GM19467 (cell line): ENCODE results near the gene EGLN2.
"Not testable (repeated sequence)": the region's sequence is repeated elsewhere in the genome, so short reads cannot be mapped to it uniquely, and the experiment has no call there.

ENCODE experiments used
- ATAC-seq: cut with Tn5 transposase; IDR thresholded peaks from one replicate; pipeline ENCODE4 v1.9.1; 2021; ENCODE audit warnings: mild to moderate bottlenecking, moderate library complexity; ENCODE audit not compliant: unreplicated experiment

Gene EGLN2

GRCh38 chr19:40798683-40799557 is at the start of gene EGLN2:
EGLN2 (plus strand) TSS chr19:40799191; CDS start chr19:40800573, 1,382 bp downstream.
- ATAC-seq: peak; percentile 64

- ATAC-seq: peak; percentile 78
These were observed 48.7 kb upstream of the EGLN2 start, which contains the start of gene ACTMAP for GRCh38 chr19:40750058-40750873. ACTMAP (minus strand) TSS chr19:40750477; CDS start chr19:40749803, 674 bp downstream.

GRCh38 chr19:40750874-40751537 is 48.0 kb upstream of the EGLN2 start, which contains the start of gene SNRPA:
SNRPA (plus strand) TSS chr19:40751203; CDS start chr19:40751409, 206 bp downstream.
- peak; percentile 43 for ATAC-seq

- ATAC-seq: no peak
These were observed 46.7 kb upstream of the EGLN2 start for GRCh38 chr19:40752257-40752781.

- ATAC-seq: no peak
These were observed 44.3 kb upstream of the EGLN2 start for GRCh38 chr19:40754611-40755247.

GRCh38 chr19:40755248-40755624 is 43.8 kb upstream of the EGLN2 start:
- no peak for ATAC-seq

- ATAC-seq: no peak
These were observed 43.2 kb upstream of the EGLN2 start for GRCh38 chr19:40755791-40756190.

GRCh38 chr19:40756502-40757110 is 42.4 kb upstream of the EGLN2 start:
- ATAC-seq: no peak

- ATAC-seq: no peak
These were observed 40.5 kb upstream of the EGLN2 start for GRCh38 chr19:40758491-40758890.

GRCh38 chr19:40759352-40759751 is 39.6 kb upstream of the EGLN2 start:
- no peak for ATAC-seq

- no peak for ATAC-seq
These were observed 36.1 kb upstream of the EGLN2 start for GRCh38 chr19:40762754-40763470.

- no peak for ATAC-seq
These were observed 35.5 kb upstream of the EGLN2 start for GRCh38 chr19:40763526-40763925.

- ATAC-seq: no peak
These were observed 35.0 kb upstream of the EGLN2 start for GRCh38 chr19:40763963-40764362.

- not testable (repeated sequence) for ATAC-seq
These were observed 32.6 kb upstream of the EGLN2 start for GRCh38 chr19:40766385-40766784.

- no peak for ATAC-seq
These were observed 30.1 kb upstream of the EGLN2 start for GRCh38 chr19:40768869-40769268.

GRCh38 chr19:40771101-40771862 is 27.7 kb upstream of the EGLN2 start:
- not testable (repeated sequence) for ATAC-seq

GRCh38 chr19:40774916-40775631 is 23.9 kb upstream of the EGLN2 start, which contains the start of gene MIA:
MIA (plus strand) TSS chr19:40775521; CDS start chr19:40775543, 22 bp downstream.
- ATAC-seq: no peak

GRCh38 chr19:40775632-40776022 is 23.4 kb upstream of the EGLN2 start:
- no peak for ATAC-seq
